ENCODE data around the gene NSMCE4A.
"Not testable (repeated sequence)": the region's sequence is repeated elsewhere in the genome, so short reads cannot be mapped to it uniquely, and the experiment has no call there.

NSMCE4A gene, protein sequence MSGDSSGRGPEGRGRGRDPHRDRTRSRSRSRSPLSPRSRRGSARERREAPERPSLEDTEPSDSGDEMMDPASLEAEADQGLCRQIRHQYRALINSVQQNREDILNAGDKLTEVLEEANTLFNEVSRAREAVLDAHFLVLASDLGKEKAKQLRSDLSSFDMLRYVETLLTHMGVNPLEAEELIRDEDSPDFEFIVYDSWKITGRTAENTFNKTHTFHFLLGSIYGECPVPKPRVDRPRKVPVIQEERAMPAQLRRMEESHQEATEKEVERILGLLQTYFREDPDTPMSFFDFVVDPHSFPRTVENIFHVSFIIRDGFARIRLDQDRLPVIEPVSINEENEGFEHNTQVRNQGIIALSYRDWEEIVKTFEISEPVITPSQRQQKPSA
- 102 to 103 reads per million in 2 donors for total RNA-seq

DNA sequence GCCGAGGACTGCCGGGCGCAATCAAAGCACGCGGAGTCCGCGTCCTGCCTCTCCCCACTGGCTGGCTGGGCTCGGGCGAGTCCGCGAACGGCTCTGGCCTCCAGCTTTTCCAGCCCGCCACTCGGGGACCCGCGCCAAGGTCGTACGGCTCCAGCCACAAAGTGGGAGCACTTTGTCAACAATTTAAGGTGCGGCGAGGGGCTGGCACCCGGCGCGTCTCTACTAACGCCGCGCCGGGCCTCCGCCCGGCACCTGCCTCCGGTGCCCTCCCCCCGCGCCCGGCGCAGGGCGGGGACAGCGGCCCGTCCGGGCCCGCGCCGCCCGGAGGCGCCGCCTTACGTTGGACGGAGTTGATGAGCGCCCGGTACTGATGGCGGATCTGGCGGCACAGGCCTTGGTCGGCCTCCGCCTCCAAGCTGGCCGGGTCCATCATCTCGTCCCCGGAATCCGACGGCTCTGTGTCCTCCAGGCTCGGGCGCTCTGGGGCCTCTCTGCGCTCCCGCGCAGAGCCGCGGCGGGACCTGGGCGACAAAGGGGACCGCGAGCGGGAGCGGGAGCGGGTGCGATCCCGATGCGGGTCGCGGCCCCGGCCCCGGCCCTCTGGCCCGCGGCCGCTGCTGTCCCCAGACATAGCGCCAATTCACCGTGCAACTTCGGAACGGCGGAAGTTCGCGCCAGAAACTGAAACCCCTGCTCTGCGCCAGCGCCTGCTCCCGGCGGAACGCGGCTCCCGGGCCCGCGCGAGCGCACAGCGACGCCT lies at the start of gene NSMCE4A:
Gene NSMCE4A, minus strand, starts transcription at position 683 of the 760 bp plus-strand sequence. Its CDS starts 52 bp downstream, at position 631.
- peak; percentile 32 for DNase-seq

DNA sequence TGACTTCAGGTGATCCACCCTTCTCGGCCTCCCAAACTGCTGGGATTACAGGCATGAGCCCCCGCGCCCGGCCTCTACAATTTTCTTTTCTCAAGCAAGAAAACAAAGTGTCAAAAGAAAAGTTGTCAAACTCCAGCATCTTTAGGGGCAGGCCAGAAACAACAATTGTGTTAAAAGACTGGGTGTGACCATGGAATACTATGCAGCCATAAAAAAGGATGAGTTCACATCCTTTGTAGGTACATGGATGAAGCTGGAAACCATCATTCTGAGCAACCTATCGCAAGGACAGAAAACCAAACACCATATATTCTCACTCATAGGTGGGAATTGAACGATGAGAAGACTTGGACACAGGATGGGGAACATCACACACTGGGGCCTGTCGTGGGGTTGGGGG lies 48.2 kb upstream of the NSMCE4A start:
- not testable (repeated sequence) for DNase-seq

DNA sequence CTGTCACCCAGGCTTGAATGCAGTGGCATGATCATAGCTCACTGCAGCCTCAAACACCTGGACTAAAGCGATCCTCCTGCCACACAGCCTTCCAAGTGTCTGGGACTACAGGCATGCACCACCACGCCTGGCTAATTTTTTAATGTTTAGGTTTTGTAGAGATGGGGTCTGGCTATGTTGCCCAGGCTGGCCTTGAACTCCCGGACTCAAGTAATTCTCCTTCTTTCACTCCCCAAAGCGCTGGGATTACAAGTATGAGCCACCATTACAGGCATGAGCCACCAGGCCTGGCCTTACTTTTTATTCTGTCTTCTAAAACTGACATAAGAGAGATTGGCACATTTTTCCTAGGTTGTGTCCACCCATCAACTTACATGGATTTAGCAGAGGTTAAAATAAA lies 47.3 kb upstream of the NSMCE4A start:
- DNase-seq, result no peak

DNA sequence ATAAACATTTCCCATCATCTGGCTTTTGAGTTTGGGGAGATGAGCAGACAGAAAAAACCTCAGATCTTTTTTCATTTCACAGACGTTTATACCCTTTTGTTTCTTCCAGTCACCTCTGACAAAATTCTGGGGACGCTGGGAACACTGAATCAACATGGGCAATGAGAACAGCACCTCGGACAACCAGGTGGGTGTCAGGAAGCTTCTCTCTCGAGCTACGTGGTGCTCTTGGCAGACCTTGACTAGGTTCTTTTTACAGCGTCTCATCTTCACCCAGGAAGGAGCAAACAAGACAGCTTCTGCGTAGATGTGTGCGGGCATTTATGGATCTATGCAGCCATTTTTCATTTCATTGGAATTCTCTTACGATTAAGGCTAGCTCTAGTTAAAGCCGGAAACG lies 46.8 kb upstream of the NSMCE4A start:
- no peak for DNase-seq

DNA sequence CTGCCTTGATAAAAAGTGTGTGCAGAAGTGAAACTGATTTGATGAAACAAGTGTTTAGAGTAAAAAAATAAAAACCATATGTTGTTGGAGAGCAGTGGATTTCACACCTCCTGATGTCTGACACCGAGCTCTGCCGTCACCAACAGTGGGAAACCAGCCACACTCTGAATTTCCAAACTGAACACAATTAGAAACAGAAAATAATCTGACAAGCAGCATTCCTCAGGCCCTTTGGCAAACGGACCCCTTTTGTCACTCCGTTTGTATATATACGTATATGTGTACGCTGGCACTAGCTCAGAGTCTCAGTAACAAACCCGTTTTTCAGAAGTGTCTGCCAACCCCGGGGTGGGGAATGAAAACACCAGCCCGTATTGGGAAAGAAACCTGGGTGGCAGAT lies 46.4 kb upstream of the NSMCE4A start:
- DNase-seq, result no peak

DNA sequence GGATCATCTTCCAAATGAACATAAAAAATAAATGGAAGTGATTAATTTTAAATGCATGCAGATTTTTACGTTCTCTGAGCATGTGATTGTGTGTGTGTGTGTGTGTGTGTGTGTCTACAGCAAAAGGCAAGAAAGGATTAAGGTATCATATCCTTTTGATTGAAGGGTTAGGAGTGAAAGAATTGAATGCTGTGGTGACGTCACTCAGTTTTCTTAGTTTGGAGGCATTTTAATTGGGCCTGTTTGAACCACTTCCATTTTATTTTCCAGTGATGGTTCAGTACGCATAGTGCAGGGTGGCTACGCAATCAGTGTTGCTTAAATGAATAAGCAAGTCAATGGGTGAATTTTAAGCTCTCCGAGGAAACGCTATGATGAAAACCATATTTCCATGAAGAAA lies 45.2 kb upstream of the NSMCE4A start:
- no peak for DNase-seq

DNA sequence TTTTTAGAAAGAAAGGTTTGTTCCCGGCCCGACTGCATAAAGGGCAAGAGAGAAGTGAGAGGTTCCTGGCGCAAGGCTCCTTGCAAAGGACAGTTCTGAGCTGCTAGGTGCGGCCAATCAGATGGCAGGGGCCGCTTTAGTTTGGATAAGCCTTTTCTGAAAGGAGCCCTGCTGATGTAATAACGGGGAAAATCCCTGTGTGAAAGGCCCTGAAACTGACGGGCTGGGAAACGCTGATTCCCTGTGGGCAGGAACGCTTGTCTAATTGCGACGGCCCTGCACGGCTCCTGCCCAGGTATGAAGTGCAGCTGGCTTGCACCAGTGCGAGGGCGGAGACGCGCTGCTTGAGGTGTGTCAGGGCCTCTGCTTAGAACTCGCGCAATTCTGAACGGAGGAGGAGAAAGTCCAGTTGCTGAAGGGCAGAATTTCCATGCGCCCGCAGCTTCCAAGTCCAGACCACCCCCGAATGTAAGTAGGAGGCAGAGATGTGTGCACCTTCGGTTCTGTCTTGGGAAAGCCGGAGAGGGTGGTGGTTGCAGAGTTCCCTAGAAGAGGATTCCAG lies 44.5 kb upstream of the NSMCE4A start:
- DNase-seq, result no peak

DNA sequence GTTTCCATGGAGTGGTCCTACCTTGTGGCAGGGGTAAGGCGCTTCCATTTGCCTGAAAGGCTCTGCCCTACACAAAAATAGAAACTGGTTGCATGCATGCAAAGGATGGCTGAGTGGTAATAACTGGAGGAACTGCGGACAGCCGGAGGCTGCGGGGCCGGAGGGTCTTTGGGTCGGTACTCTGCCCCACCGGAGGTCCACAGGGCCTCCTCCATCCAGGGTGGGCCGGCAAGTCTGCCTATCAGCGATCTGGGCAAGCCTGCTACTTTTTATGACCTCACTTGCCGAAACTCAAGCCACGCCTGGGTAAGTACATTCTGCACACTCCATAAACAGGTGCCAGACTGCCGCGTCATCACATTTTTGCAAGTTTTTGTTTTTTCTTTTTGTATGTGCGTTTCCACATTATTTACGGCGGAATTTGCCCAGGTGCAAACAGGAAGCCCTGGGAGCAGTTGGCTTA lies 44.0 kb upstream of the NSMCE4A start:
- no peak for DNase-seq

DNA sequence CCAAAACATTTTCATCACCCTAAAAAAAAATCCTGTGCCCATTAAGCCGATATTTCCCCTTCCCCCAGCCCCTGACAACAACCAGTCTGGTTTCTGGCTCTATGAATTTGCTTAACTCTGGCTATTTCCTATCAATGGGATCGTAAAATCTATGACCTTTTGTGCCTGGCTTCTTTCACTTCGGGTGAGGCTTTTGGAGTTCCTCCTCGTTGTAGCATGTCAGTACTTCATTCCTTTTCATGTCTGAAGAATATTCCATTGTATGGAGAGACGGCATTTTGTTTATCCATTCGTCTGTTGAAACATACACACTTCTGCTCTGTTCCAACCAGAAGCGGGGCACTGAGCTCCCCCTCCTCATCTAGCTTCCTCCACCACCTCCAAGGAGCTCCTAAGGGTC lies 43.5 kb upstream of the NSMCE4A start:
- DNase-seq, result no peak

DNA sequence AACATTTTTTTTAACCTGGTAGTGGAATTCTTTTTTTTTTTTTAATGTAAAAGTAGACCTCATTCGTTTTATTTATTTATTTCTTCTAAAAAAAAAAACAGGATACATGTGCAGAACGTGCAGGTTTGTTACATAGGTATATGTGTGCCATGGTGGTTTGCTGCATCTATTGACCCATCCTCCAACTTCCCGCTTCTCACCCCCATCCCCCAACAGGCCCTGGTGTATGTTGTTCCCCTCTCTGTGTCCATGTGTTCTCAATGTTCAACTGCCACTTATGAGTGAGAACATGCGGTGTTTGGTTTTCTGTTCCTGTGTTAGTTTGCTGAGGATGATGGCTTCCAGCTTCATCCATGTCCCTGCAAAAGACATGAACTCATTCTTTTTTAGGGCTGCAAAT lies 42.9 kb upstream of the NSMCE4A start:
- not testable (repeated sequence) for DNase-seq

DNA sequence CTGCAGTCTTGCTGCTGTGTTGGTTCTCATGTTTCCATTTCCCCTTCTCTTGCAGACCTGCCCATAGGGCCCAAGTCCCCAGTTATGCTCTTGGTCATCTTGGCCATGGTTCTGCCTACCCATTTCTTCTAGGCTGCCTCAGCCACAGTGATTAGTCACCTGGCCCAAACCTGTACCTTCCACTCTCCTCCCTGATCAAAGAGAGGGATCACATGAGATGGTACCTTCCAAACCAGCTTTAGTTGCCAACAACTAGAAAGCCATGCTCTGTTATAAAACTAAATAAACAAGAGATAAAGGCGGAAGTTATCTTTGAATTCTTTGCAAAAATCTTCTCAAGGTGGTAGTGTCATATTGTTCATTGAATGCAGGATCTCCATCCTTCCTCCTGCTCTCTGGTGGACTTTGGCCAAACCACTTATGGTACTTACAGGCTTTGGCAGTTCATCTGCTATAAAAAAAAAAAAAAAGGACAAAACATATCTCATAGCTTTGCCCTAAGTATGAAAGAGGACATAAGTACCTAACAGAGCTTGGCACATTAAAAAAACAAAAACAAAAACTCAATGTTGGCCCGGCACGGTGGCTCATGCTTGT lies 39.7 kb upstream of the NSMCE4A start:
- no peak for DNase-seq

DNA sequence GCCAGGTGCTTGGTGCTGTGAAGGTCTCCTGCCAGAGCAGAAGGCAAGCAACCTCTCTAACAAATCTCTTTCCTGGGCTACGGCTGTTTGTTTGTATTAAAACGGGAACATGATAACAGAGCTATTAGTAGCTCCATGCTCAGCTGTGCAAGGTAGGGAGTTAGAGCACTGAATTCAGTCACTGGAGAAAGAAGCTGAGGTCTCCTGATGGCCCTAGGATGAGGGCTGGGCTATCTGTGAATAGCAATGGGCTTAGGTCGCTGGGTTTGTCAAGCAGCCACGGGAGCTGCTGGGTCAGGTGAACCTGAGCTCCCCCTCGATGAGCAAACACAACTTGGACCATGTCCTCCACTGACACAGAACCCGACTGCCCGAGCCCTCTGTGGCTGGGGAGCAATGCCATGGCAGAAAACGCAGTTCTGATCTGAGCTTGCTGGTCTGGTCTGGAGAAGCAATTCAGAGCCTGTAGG lies 38.3 kb upstream of the NSMCE4A start:
- DNase-seq, result no peak

DNA sequence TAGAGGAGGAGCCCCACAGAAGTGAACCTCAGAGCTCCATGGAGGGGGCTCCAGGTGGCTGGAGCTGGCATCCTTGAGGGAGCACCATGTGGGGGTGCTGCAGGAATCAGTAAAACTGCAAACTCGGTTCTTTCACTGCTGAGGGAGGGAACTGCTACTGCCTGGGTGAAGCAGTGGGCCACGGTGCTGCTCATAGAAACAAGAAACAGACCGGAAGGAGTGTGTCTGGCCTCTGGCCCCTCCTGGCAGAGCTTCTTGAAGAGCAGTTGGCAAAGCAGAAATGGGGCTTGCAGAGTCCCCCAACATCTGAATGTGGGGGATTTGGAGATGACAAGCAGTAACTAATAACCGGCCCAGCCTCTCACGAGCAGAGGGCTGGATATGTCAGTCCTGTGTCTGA lies 37.7 kb upstream of the NSMCE4A start:
- DNase-seq, result no peak

DNA sequence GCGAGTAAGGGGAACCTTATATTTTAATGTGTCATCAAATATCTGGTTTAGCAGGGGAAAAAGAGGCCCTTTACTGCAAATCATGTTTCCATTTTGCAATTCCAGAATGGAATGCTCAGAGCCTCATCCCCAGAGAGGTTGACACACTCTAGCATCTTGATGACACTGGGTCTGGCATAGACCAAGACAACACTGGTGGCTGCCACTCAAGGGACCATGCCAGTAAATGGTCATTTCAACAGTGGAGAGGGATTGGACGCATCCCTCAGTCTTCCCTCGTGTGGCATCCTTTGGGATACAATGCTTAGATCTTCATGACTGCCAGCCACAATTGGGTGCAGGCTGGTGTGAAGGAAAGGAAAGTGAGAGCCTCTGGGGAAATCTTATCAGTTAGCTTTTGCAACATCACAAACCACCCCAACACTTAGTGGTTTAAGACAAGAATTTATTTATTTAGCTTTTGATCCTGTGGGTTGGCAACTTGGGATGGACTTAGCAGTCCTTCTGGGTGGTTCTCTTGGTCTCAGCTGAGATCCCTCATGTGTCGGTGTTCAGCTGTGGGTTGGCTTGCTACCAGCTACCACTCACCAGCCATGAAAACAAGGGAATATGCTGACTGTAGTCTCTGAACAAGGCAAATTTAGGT lies 35.5 kb upstream of the NSMCE4A start:
- no peak for DNase-seq

DNA sequence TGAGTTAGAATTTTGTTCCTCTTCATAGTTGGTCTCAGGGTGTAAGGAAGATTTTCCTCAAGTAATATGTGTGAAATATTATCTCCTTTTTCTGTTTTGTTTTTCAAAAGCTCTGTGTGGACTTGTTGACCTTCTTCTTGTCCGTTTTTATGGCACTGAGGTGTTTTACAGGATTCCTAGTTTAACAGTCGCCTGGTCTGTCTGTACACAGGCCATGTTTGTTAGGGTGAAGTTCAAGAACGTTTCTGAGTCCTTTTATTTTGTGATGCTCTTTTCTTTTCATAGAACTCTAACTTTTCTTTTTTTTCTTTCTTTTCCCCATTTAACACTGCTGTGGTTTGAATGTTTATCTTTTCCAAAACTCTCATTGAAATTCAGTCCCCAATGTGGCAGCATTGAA lies 32.4 kb upstream of the NSMCE4A start:
- DNase-seq, result no peak

DNA sequence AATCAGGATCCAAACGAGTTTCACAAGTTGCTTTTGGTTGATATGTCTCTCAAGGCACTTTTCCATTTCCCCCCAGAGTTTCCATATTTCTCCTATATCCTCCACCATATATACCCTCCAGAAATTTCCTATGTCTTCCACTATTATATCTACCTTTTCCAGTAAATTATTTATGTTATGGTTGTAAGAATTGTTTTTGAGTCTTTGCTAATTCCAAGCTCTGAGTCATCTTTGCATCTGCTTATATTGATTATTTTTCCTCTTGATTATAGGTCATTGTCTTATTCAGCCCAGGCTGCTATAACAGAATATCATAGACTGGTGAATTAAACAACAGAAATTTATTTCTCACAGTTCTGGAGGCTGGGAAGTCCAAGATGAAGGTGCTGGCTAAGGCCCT lies 26.7 kb upstream of the NSMCE4A start:
- DNase-seq, result no peak

DNA sequence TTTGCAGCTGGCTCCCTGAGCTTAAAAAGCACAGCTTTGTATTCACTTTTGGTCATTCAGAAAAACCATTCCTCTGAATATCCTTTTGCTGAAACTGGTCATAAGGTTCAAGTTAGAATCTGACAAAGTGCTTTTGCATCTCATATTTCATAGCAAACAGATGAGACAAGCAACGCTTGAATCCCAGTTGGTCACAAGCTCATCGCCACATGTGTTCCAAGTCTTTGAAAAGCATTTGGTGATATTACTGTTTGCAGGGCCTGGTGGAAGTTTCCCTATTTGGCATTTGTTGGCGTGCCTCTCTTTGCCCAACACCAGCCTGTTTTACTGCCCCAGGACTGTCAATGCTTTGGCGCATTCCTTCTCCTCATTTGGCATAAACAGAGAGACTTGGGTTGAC lies 24.3 kb upstream of the NSMCE4A start:
- no peak for DNase-seq

DNA sequence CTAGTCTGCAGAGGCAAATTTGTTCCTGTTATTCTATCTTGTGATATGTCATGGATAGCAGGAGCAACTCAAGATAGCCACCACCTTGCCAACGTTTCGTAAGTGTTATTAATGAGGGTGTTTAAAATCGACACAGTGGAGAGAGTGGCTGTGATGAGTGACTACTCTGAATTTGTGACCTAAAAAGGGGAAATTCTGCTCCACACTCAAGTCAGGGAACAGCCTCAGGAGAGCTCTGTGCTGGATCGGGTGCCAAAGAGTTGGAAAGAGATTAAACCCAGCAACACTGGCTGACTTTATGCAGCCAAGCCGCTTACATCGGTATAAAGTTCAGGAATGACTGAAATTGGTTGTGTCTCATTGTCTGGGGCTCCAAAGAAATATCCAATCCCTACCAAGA lies 23.4 kb upstream of the NSMCE4A start:
- no peak for DNase-seq

DNA sequence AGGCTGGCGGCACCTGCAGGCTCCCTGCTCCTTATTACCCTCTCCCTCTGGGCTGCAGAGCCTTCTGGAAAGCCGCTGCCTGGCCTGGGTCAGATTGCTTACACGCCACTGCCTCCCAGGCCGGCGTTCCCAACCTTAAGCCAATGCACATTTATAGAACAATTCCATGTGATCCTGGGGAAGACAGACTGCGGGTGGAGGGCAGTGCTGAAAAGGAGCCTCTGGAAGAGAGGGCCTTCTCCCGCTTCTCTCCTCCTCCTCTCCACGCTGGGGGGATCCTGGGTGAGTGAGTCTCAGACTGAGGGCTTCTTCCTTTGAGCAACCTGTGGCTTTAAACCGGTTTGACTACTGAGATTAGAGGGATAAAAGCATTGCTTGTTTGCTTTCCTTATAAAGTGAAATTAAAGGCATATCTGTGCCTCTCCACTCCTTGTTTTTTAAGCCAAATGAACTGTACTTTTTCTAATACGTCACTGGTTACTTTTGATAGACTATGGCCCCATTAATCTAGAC lies 19.5 kb upstream of the NSMCE4A start:
- DNase-seq, result no peak

DNA sequence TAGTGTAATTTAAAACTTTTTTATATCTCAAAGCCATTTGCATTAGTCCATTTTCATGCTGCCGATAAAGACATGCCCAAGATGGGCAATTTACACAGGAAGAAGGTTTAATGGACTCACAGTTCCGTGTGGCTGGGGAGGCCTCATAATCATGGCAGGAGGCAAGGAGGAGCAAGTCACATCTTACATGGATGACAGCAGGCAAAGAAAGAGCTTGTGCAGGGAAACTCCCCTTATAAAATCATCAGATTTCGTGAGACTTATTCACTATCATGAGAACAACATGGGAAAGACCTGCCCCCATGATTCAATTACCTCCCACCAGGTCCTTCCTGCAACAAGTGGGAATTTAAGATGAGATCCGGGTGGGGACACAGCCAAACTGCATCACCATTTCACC lies 16.7 kb upstream of the NSMCE4A start:
- not testable (repeated sequence) for DNase-seq

DNA sequence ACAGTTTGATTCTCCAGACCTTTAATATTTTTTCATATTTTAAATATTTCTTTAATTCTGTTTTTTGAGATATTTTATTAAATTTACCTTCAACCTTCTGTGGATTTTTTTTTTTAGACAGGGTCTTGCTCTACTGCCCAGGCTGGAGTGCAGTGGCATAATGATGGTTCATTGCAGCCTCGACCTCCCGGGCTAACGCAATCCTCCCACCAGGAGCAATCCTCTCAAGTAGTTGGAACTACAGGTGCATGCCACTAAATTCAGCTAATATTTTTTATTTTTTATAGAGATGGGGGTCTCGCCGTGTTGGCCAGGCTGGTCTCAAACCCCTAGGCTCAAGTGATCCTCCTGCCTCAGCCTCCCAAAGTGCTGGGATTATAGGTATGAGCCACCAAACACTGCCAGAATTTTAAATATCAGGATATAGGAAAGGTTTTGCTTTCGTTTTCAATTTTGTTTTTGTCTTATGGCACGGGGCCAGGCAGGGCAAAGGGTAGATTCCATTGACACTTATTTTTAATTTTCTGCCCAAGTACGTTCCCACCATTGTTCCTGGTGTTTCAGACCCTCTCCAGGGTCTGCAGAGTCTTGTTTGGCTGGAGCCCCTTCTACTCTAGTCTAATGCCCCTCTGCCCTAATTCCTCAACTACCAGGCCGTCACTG lies 15.1 kb upstream of the NSMCE4A start:
- no peak for DNase-seq

All from activated gamma-delta T cell (primary cell).